HG03196 (cell line): ENCODE results near the gene LCN15.
"Not testable (repeated sequence)": the region's sequence is repeated elsewhere in the genome, so short reads cannot be mapped to it uniquely, and the experiment has no call there.

Experiments
- ATAC-seq: cut with Tn5 transposase; IDR thresholded peaks from one replicate; pipeline ENCODE4 v1.9.1; 2021; ENCODE audit not compliant: unreplicated experiment

Gene LCN15

GRCh38 chr9:136722969-136723356 lies 41.4 kb downstream of the LCN15 start:
- ATAC-seq = no peak

DNA sequence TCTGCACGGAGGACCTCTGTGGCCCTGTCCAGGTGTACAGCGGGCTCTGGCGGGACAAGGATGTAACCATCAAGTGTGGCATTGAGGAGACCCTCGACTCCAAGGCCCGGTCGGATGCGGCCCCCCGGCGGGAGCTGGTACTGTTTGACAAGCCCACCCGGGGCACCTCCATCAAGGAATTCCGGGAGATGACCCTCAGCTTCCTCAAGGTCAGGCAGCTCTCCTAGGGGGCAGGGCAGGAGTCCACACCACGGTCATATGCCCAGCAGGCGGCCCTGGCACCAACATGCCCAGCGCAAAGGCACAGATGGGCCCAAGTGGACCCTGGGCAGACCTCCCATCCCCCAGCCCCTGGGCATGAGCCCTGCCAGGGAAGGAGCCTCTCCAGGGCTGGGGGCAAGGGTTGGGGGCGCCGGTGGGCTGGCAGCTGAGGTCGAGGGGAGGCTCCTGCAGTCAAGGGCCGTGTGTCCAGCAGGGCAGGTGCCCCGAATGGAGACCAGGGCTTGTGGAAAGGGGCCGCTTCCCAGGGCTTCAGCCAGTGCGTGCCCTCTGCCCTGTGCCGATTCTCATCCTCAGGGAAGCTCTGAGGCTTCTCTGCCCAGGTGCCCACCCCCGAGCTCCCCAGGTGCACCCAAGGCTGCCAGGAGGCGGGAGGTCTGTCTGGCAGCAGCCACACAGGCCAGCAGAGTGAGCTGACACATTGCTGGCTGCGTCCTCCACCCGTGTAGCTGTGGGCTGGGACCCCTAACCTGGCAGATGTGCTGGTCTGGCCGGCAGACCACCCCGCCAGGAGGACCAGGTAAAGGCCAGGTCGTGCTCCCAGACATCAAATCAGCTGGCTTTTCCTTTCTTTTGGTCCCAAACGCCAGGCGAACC lies 42.0 kb downstream of the LCN15 start:
- ATAC-seq = no peak

DNA sequence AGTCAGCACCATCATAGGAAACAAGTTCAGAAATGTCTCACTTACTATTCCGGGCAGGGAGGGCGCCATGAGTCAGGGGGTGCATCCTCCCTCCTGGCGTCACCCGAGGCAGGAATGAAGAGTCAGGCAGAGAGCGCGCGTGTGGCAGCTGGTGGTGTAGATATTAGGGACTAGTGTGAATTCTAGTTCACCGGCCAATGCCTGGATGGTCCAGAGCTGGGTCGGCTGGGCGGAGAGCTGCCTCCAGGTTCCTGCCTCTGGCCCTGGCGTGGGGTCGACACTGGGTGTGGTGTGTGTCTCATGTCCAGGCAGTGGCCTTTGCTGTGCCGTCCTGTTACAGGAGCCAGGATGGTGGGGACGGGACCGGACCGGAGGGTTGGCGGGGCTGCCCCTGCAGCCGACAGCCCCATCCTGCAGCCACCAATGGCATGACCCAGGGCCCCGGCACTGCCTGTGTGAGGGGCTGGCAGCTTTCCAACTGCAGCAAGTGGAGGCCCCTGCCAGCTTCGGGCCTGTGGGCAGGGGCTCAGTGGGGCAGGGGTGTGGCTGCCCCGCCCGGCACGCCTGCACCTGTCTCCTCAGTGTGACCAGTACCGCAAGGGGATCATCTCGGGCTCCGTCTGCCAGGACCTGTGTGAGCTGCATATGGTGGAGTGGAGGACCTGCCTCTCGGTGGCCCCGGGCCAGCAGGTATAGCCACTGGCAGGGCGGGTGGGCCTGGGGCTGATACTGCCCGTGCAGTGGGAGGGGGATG lies 42.8 kb downstream of the LCN15 start:
- no peak for ATAC-seq

DNA sequence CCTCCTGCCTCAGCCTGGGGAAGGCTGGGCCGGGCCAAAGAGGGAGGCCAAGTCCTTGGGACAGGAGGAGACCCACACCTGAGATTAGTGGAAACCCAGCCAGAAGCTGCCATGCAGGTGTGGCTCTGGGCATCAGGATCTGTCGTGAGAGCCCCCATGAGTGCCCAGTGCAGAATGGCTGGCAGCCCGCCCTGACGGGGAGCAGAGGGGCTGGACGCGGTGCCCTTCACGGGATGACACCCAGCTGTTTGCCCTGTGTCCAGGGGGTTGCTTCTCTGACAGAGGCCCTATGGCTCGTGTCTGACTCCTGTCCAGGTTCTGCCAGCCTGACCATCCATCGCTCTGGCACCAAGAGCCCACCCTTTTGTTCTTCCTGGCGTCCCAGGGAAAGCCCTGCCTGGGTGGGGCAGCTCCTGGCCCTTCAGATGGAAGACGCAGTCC lies 43.4 kb downstream of the LCN15 start:
- ATAC-seq = no peak

- ATAC-seq = no peak
Measured at GRCh38 chr9:136720251-136720897, 43.9 kb downstream of the LCN15 start.

DNA sequence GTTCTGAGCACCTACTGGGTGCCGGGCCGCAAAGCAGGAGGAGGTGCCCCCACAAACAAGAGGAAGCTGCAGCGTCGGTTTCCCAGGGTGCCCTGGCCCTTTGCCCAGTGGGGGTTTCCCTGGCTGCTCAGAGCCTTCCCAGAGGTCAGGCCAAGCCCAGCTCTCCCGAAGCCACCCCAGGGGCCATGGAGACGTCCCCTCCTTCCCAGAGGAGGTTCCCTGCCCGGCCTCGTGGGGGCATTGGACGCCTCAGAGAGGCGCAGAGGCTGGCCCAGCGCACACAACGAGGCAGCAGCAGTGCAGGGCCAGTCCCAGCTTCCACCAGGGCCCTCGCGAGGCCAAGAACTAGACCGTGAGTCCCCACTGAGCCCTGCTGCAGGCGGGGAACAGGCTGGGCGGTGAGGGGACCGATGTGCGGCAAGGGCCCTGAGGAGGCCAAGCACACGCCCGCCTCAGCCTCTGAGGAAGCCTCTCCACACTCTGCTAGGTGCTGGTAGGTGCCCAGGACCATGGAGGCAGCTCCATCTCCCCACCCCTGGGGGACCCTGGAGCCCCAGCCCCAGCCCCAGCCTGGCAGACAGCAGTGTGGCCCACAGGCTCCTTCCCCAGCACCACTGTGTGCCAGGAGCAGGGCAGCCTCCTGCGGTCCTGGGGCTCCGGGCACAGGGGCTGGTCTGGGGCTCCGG lies 45.0 kb downstream of the LCN15 start:
- ATAC-seq = no peak

GRCh38 chr9:136718345-136719194 lies 45.7 kb downstream of the LCN15 start:
- no peak for ATAC-seq

DNA sequence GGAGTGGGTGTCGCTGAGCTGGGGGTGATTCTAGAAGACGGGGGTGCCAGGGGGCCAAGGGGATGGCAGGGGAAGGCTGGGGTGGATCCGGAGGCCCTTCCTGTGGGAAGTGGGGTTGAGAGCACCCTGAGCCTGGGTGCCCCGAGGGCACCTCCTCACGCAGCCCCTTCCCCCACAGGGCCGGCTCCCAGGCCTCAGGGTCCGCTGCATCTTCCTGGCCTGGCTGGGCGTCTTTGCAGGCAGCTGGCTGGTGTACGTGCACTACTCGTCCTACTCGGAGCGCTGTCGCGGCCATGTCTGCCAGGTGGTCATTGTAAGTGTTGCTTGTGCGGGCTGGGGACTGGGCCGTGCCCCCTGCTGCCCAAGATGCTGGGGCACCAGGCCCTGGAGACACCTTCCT lies 46.9 kb downstream of the LCN15 start:
- ATAC-seq = no peak

- no peak for ATAC-seq
Measured at GRCh38 chr9:136714893-136715274, 49.4 kb downstream of the LCN15 start.

GRCh38 chr9:136714096-136714892 lies 50.0 kb downstream of the LCN15 start:
- no peak for ATAC-seq

- no peak for ATAC-seq
Measured at GRCh38 chr9:136713550-136713949, 50.8 kb downstream of the LCN15 start.

DNA sequence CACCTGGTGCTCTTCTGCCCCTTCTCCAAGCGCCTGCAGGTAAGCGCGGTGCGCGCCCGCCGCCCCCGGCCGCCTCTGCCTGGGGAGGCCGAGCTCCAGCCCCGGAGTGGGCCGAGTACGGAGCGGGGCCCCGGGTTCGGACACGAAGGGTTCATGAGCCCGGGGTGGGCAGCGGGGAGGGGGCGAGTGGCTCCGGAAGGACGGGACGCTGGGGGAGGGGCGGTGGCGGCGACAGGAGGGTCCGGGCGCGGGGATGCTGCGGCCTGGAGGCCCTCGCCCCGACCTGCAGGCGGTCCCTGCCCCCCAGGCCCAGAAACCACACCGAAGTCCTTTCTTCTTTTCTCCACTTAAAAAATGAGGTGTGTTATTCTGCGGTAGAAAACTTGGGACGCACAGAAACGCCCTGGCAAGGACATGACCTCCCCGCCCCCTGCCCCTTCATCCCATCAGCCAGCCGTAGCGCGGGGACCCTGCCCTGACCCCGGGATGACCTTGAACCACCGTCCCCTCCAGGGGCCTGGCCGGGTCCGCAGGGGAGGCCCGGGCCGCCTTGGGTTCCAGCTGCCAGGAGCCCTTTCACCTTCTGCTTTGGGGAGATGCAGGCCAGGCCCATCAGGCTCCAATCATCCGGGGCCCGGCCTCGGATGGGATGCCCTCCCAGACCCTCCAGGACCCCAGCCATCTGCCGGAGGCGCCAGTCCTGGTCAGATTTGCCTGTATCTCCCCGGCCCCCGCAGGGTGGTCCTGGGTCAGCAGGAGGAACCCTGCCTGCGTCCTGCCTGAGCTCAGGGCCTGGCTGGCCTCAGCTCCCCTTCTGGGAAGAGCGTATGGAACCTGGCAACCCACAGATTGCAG lies 51.4 kb downstream of the LCN15 start:
- no peak for ATAC-seq

- ATAC-seq = no peak
Measured at GRCh38 chr9:136711751-136712689, 52.3 kb downstream of the LCN15 start, which contains the start of gene DIPK1B. Gene DIPK1B, plus strand, starts transcription at chr9:136712572. Its CDS starts 94 bp downstream, at chr9:136712666.

GRCh38 chr9:136711219-136711648 lies 53.1 kb downstream of the LCN15 start:
- not testable (repeated sequence) for ATAC-seq

- no peak for ATAC-seq
Measured at GRCh38 chr9:136710543-136710942, 53.8 kb downstream of the LCN15 start.
